GM19397 (cell line): ENCODE results near the gene PHF24.
"Not testable (repeated sequence)": the region's sequence is repeated elsewhere in the genome, so short reads cannot be mapped to it uniquely, and the experiment has no call there.

ENCODE experiments used
- ATAC-seq: cut with Tn5 transposase; IDR thresholded peaks from one replicate; pipeline ENCODE4 v1.9.1; 2021; ENCODE audit warnings: mild to moderate bottlenecking, moderate library complexity; ENCODE audit not compliant: unreplicated experiment

PHF24 gene

DNA sequence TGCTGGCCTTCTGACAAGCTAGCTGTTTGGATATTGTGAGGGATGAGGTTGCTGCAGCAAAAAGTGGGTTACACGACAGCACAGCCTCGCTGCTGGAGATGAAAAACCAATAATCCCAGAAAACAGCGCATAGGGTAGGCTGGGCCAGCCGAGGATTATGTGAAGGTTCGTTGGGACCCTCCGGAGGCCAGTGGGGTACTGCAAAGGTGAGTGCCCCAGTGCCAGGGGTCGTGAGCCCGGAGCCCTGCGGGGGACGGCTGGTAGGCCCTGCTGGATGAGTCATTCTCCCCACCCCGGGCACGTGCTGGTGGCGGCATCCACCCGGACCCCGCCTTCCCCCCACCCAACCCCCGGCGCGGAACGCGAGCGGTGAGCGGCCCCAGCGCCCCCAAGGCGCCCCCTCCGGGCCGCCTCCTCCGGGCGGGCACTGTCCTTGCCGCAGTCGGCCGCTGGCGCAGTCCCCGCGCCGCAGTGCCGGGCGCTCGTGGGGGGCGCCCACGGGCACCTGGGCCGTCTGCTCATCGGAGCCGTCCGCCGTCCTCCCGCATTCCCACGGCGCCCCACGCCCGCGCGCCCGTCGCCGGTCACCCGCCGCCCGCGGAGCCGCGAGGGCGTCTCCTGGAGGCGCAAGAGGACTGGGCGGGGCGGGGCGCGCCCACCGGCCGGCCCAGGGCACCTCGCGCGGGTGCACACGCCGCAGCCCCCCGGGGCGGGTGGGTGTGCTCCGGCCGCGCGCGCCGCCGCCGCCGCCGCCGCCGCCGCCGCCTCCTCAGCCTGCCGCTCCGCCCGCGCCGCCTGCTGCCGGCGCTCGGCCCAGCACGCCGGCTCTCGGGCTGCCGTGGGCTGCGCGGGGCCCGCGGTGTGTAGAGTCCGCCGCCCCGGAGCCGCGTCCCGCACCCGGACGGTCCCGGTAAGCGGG, at the start of gene PHF24:
Gene PHF24 (plus strand): TSS at position 794 of the 919 bp plus-strand sequence. CDS start 13,014 bp downstream, outside the sequence.
- ATAC-seq, result no peak

DNA sequence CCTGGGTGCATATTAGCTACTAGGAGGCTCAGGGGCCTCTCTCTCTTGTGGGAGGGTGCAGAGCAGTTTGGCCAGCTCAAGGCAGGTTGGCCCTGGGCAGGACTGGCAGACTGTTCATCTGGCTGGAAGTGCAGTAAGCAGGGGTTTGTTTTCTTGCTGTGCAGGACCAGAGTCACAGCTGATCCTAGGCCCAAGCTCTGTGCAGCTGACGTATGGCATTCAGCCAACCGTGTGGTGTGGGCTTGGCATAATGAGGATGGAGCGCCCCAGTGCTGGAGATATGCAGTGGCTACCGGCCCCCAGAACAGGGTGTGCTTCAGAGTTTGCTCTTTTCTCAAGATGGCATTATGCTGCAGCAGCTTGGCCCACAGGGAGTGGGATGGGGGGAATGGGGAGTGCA, 31.0 kb upstream of the PHF24 start:
- no peak for ATAC-seq

DNA sequence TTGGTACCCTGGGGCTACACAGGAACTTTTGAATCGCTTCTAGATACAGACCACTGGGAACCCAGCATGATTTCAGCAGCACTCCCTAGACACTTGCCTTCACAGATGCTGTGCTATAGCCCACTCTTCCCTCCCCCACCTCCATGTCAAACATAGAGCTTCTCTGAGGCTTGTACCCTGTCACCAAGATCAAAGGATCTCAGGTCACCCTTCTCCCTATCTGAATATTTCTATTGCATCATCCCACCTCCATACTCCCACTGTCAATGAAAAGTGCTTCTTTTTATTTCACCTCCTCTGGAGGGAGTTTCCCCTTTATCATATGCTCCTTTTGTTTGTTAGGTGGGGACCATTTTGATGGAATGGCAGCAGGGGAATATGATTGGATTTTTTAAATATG, 29.2 kb upstream of the PHF24 start:
- no peak for ATAC-seq

DNA sequence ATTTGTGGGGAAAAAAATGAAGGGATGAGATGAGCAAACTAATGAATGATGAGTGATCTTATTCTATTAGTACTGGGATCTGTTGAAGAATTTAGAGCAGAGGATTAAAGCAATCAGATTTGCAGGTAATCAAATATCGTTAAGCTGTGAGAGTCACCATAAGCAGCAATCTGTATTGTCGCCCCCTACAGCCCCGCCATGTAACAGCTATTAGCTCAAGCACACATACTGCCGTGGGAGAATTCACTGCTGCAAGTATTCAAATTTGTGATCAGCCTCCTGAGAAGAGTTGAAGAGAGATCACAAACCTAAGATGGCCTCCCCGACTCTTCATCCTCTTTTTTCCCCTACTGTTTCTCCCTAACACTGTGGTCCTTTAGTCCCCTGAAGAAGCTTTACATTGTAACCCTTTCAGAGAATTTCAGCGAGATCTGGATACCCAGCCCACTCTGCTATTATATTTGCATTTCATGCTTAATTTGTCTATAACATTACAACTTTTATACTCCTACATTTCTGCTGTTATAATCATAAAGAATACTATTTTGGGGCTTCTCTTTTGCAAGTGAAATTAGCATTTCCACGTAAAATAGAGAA, 28.5 kb upstream of the PHF24 start:
- no peak for ATAC-seq

GRCh38 chr9:34939989-34940388, 18.1 kb upstream of the PHF24 start:
- not testable (repeated sequence) for ATAC-seq

DNA sequence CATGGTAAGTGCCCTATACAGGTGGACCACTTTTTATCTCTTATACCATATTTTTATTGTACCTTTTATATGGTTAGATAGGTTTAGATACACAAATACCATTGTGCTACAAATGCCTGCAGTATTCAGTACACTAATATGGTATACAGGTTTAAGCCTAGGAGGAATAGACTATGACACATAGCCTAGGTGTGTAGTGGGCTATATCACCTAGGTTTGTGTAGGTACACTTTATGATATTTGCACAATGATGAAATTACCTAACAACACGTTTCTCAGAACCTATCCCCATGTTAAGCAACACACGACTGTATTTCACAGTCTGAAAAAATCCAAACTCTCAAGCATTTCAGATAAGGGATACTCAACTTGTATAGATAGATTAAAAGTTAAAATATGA, 9.6 kb upstream of the PHF24 start:
- no peak for ATAC-seq

- no peak for ATAC-seq
Measured at GRCh38 chr9:34954225-34954624, 3.9 kb upstream of the PHF24 start.

DNA sequence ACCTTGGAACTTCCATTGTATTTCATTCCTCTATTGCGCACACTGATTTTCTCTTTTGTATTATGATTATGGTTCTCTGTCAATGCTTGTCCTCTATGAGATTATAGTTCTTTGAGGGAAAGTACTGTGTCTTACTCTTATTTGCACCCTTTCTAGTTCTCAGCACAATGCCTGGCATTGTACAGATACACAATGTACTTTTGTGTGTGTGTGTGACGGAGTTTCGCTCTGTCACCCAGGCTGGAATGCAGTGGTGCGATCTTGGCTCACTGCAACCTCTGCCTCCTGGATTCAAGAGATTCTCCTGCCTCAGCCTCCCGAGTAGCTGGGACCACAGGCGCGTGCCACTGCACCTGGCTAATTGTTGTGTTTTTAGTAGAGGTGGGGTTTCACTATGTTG, 2.0 kb upstream of the PHF24 start:
- not testable (repeated sequence) for ATAC-seq

- ATAC-seq, result no peak
Measured at GRCh38 chr9:34956648-34957047, 1.4 kb upstream of the PHF24 start.

DNA sequence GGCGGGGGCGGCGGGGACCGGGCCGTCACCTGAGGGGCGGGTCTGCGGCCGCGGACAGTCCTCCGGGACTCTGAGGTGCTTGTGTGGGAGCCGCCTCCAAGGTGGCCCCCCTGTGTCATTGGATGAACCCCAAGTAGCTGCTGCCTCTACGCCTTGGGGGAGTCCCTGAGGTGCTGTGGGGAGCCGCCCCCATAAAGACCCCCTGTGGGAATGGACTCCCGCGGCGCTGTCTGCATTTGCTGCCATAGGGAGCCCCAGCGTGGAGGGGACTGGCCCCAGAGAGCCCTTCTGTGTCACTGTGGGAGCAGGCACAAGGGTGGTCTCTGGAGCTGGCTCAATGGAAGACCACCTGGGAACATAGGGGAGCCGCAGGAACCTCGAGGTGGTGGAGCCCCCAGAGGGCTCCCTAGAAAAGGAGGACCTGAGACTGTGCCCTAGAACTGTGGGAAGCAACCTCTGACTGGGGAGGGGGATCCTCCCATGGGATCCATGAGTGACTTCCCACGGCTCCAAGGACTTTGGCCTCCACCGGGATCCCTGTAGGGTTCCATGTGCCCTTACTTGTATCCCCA, 412 bp downstream of the PHF24 start:
- no peak for ATAC-seq

GRCh38 chr9:34959461-34959860, 1.4 kb downstream of the PHF24 start:
- no peak for ATAC-seq

DNA sequence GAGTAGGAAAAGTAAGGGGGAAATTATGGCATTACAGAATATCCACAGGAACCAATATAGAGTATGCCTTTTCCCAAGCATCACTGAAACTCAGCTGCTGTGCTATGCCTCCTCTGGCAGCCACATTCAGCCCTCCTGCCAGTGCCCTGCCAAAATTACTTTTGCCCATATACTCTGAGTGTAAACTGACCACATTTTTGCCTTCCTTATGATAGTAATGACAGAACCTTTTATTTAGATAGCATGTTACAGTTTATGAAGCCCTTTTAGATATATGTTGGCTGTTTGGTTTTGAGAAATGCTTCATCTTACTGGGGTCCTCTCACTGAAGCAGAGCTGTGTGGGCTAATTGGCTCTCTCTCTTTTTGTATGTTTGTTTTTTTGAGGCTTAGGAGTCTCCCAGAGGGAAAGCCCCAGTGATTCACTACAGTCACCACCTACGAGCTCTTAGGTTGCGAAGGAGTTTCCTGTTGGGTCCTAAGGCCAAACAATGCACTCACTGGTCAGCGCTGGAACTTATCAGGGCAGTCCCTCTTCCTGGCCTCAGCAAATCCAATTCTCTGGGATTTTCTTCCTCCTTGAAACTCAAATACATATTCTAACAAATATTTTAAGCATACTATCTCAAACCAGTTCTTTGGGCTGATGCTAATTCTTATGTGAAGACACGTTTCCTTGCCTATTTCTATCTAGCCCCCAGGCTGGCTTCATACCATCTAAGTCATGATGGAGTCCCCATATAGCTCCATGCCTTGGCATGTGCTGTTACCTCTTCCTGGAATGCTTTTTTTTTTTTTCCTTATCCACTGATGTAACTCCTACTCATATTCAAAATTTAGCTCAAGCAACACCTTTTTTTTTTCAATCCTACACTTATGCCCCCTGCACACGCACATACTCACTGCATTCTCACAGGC, 3.7 kb downstream of the PHF24 start:
- ATAC-seq, result no peak

- no peak for ATAC-seq
Measured at GRCh38 chr9:34962546-34962945, 4.5 kb downstream of the PHF24 start.

GRCh38 chr9:34963552-34963951, 5.5 kb downstream of the PHF24 start:
- ATAC-seq, result no peak

DNA sequence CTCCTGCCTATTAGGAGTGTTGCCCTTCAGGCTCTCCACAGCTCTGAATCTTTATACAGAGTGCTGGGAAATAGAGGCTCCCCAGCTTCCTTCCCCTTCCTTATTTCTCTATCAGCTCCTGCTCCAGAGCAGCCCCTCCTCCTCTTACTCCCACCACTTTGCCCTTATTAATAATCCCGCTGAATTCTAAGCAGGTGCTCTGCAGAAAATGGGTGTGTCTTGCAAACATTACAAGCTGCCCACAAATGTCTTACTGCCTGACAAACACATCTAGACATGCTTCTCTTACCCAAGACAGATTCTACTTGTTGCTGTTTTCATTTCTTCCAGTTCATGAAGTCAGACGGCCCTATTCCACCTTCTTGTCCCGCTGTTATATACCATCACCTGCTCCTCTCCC, 6.4 kb downstream of the PHF24 start:
- ATAC-seq, result no peak

DNA sequence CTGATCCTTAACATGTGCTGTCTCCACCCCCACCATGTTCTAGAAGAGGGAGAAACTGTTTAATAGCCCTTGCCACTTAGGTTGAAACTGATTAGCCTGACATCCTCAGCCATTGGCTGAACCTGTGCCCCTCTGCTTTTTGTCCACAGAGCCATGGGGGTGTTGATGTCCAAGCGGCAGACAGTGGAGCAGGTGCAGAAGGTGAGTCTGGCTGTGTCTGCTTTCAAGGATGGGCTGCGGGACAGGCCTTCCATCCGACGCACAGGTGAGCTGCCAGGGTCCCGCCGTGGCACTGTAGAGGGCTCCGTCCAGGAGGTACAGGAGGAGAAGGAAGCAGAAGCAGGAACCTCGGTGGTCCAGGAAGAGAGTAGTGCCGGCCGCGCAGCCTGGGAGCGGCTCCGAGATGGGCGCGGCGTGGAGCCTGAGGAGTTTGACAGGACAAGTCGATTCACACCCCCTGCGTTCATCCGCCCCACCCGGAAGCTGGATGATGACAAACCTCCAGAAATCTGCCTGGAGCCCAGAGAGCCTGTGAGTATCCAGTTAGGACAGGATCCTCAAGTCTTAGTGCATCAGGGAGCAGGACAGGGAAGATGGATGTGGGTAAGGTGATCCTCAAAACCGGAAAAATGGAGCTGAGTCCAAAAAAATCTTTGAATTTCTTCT, 13.2 kb downstream of the PHF24 start:
- ATAC-seq, result no peak

DNA sequence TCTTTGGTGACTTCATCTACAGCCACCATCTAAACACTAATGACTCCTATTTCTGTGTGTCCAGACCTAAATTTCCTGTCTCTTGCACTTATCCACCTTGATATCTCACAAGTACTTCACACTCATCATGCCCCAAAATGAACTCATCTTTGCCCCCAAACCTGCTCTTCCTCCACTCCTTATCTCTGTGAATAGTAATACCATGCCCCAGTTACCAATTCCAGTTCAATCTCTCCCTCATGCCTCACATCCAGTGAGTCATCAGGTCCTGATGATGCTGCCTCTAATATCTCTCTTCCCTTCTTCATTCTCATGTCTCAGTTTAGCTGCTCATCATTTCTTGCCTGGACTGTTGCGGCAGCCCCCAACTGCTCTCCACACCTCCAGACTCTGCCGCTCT, 16.6 kb downstream of the PHF24 start:
- no peak for ATAC-seq

DNA sequence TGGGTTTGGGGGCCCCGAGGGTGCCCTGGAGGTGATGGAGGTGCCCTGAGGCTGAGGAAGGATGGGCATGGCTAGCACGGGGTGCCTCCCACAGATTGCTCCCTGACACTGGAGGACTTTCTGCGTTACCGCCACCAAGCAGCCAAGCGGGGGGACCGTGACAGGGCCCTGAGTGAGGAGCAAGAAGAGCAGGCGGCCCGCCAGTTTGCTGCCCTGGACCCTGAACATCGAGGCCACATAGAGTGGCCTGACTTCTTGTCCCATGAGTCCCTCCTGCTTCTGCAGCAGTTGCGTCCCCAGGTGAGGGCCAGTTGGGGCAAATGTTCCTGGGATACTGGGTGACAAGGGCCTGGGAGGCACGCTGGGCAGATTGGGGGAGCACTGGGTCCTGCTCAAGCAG, 18.4 kb downstream of the PHF24 start:
- no peak for ATAC-seq

GRCh38 chr9:34976992-34977391, 18.9 kb downstream of the PHF24 start:
- no peak for ATAC-seq

DNA sequence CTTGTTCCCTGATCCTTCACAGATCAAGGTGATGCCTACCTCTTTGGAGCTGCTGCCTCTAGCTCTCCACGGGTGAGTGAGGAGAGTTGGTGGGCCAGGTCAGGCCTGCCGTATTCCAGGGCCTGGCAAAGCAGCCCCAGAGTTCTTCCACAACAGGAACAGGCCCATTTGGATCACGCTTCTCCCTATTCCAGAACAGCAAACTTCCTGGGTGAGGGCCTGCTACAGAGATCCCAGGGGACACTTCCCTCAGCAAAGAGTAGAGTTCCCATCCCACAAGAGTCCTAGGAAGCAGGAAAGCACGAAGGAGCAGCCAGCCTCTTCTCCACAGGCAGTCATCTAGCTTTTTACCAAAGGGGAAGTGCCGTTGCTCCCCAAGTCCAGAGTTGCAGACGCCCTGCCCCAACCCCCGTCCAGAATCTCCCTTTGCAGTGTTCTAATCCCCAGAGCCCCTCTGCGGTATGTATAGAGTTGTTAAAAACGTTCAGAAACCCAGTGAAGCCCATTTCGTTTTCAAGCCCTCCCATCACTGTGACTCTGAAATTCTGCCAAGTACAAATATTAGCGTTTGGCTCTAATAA, 22.2 kb downstream of the PHF24 start:
- ATAC-seq, result no peak
